ENCODE data around the gene EFHD2.

DNA sequence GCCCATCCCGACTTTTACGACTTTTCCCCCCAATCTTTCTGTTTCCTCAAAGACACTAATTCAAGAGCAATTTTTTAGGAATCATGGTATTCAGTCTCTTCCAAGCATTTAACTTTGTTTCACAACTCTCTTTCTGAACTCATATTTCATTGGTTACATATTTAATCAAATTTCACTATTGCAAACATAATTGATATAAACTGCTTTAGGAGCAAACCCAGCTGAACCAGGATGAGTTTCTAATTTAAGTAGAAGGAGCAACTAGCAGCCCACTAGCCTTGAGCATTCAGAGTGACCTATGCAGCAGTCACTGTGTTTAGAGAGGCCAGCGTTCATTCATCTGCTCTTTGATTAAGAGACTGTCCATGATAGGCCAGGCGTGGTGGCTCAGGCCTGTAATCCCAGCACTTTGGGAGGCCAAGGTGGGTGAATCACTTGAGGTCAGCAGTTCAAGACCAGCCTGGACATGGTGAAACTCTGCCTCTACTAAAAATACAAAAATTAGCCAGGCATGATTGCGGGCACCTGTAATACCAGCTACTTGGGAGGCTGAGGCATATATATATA, 68.0 kb downstream of the EFHD2 start:
- TF ChIP-seq, protein P1, sequence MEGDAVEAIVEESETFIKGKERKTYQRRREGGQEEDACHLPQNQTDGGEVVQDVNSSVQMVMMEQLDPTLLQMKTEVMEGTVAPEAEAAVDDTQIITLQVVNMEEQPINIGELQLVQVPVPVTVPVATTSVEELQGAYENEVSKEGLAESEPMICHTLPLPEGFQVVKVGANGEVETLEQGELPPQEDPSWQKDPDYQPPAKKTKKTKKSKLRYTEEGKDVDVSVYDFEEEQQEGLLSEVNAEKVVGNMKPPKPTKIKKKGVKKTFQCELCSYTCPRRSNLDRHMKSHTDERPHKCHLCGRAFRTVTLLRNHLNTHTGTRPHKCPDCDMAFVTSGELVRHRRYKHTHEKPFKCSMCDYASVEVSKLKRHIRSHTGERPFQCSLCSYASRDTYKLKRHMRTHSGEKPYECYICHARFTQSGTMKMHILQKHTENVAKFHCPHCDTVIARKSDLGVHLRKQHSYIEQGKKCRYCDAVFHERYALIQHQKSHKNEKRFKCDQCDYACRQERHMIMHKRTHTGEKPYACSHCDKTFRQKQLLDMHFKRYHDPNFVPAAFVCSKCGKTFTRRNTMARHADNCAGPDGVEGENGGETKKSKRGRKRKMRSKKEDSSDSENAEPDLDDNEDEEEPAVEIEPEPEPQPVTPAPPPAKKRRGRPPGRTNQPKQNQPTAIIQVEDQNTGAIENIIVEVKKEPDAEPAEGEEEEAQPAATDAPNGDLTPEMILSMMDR (IDR thresholded peaks at IDR 0.05; ENCODE audit: insufficient read depth, low read length, poor library complexity, severe bottlenecking) = no peak
- TF ChIP-seq EZH2phosphoT487 (conservative IDR thresholded peaks at IDR 0.05; ENCODE audit: low read length) = no peak
